A673 (cell line): ENCODE results near the gene MAST4. TPM values are rescaled to one million over a fixed set of nuclear protein-coding genes. Genes with fewer than 3 reads are reported as not detected.

Source experiments
- BruUV-seq: library from RNA; stranded (reverse); fragments of 400-500 nt; replicated peaks from 2 replicates; lab custom pipeline; 2021; lab: Mats Ljungman, UMichigan
- CTCF ChIA-PET: fragments of 300-600 bp; sonication (Branson Sonifier 250); formaldehyde crosslinking; loops from one replicate; lab custom pipeline; 2022; ENCODE audit warnings: antibody characterized with exemption; lab: Charles Lee
- POLR2A ChIA-PET: fragments of 300-600 bp; sonication (Branson Sonifier 250); formaldehyde crosslinking; loops from one replicate; lab custom pipeline; 2022; ENCODE audit warnings: antibody characterized with exemption; ENCODE audit not compliant: low non-redundant PET; lab: Charles Lee
- DNase-seq: peaks from one replicate; pipeline ENCODE4 v3.0.0-alpha.2; 2015; ENCODE audit warnings: low spot score
- H3K27ac ChIP-seq: fragments of 200-600 bp; sonication (generic); 2 replicates; pipeline ENCODE4 v1.5.1; 2016; ENCODE audit warnings: mixed run types, low read depth, mild to moderate bottlenecking, mixed read lengths, antibody characterized with exemption, low read length; ENCODE audit not compliant: poor library complexity, severe bottlenecking
- H3K27me3 ChIP-seq: fragments of 200-600 bp; sonication (generic); replicated peaks from 2 replicates; pipeline ENCODE4 v1.6.1; 2017; ENCODE audit warnings: mixed run types, low read depth, mild to moderate bottlenecking, mixed read lengths, antibody characterized with exemption, low read length; ENCODE audit not compliant: insufficient read depth, poor library complexity
- H3K36me3 ChIP-seq: fragments of 200-600 bp; sonication (generic); 2 replicates; pipeline ENCODE4 v1.6.1; 2016; ENCODE audit warnings: mixed run types, mild to moderate bottlenecking, mixed read lengths, antibody characterized with exemption, low read length; ENCODE audit not compliant: insufficient read depth, poor library complexity, severe bottlenecking
- H3K4me1 ChIP-seq: fragments of 200-600 bp; sonication (generic); 2 replicates; pipeline ENCODE4 v1.6.1; 2017; ENCODE audit warnings: mixed run types, mild to moderate bottlenecking, mixed read lengths, antibody characterized with exemption, low read length; ENCODE audit not compliant: insufficient read depth, poor library complexity, severe bottlenecking
- H3K4me3 ChIP-seq: fragments of 200-600 bp; sonication (generic); 2 replicates; pipeline ENCODE4 v1.5.1; 2016; ENCODE audit warnings: low read depth, mixed run types, mild to moderate bottlenecking, mixed read lengths, low read length; ENCODE audit not compliant: poor library complexity, severe bottlenecking
- H3K9me3 ChIP-seq: fragments of 200-600 bp; sonication (generic); 2 replicates; pipeline ENCODE4 v1.6.1; 2016; ENCODE audit warnings: mixed run types, low read depth, mild to moderate bottlenecking, mixed read lengths, antibody characterized with exemption, low read length; ENCODE audit not compliant: poor library complexity, severe bottlenecking
- EZH2 ChIP-seq: fragments of 200-600 bp; sonication (generic); IDR thresholded peaks from 2 replicates; pipeline ENCODE4 v1.6.1; 2017; ENCODE audit warnings: borderline replicate concordance, low read depth, mild to moderate bottlenecking, mixed read lengths, antibody characterized with exemption, low read length; ENCODE audit not compliant: poor library complexity, severe bottlenecking
- intact Hi-C: fragments of 100-400 bp; cut with micrococcal nuclease; formaldehyde crosslinking; loops from one replicate; pipeline ENCODE4 v1.10.0; 2022; ENCODE audit not compliant: unreplicated experiment
- total RNA-seq: library from RNA; stranded (reverse); gene quantifications from 2 replicates; pipeline ENCODE4 v1.2.3, GENCODE V29; 2021
- TF ChIP-seq, protein P1 (sequence below): fragments of 300-800, 200-600 bp; sonication (generic); conservative IDR thresholded peaks from 2 replicates; pipeline ENCODE4 v1.5.1; 2017; ENCODE audit warnings: low read depth, mild to moderate bottlenecking, antibody characterized with exemption, low read length, moderate library complexity, mixed read lengths

MAST4 gene
- total RNA-seq, 1 experiment from 2014 or later: 4.5 TPM

- H3K27ac ChIP-seq: no peak overlapping the region
- ChIA-PET CTCF (no interaction called here), POLR2A (no interaction called here)
- H3K4me3 ChIP-seq: no peak overlapping the region
- TF ChIP-seq EZH2: no peak
- TF ChIP-seq, protein P1, sequence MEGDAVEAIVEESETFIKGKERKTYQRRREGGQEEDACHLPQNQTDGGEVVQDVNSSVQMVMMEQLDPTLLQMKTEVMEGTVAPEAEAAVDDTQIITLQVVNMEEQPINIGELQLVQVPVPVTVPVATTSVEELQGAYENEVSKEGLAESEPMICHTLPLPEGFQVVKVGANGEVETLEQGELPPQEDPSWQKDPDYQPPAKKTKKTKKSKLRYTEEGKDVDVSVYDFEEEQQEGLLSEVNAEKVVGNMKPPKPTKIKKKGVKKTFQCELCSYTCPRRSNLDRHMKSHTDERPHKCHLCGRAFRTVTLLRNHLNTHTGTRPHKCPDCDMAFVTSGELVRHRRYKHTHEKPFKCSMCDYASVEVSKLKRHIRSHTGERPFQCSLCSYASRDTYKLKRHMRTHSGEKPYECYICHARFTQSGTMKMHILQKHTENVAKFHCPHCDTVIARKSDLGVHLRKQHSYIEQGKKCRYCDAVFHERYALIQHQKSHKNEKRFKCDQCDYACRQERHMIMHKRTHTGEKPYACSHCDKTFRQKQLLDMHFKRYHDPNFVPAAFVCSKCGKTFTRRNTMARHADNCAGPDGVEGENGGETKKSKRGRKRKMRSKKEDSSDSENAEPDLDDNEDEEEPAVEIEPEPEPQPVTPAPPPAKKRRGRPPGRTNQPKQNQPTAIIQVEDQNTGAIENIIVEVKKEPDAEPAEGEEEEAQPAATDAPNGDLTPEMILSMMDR: no peak
- no peaks in the 10 kb centered on the region for H3K9me3 ChIP-seq
- intact Hi-C loops: no loop called here
- no peaks in the 10 kb centered on the region for H3K4me1 ChIP-seq
- H3K36me3 ChIP-seq: no peaks in the 10 kb centered on the region
- H3K27me3 ChIP-seq: no peaks in the 10 kb centered on the region
- no peak for DNase-seq
- BruUV-seq: no TSS peak
These were observed 146.7 kb downstream of the MAST4 start for GRCh38 chr5:66742896-66743247.

- CTCF ChIA-PET: no interaction called here
- Histone ChIP-seq H3K4me1 (no peaks in the 10 kb centered on the region), H3K9me3 (no peaks in the 10 kb centered on the region), H3K36me3 (no peaks in the 10 kb centered on the region), H3K27ac (no peak overlapping the region), H3K4me3 (no peak overlapping the region), H3K27me3 (no peaks in the 10 kb centered on the region)
- no peak for DNase-seq
- BruUV-seq: no TSS peak
- TF ChIP-seq, protein P1: no peak
- TF ChIP-seq EZH2: no peak
- POLR2A ChIA-PET: no interaction called here
- intact Hi-C loops: no loop called here
These were observed 147.2 kb downstream of the MAST4 start for GRCh38 chr5:66743344-66743743.

DNA sequence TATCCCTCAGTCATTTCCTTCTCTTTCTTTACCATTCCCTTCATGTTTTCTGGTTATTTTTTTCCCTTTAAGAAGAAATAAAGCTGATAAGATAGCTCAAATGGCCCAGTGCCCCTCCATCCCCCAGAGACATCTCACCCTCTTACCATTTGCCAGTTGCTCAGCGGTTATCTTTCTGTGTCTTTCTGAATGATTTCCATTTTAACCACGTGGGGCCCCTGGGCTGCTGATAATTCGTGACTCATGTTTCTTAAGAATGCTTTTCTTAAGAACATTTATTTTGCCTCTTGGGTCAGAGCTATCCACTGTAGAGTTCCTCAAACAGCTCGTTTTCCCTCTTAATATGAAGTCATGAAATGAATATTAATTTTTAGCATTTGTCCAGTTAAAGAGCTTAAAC lies 147.8 kb downstream of the MAST4 start:
- H3K36me3 ChIP-seq: no peaks in the 10 kb centered on the region
- no peaks in the 10 kb centered on the region for H3K27me3 ChIP-seq
- peak; percentile 40 for DNase-seq
- POLR2A ChIA-PET: no interaction called here
- CTCF ChIA-PET: no interaction called here
- no peak overlapping the region for H3K27ac ChIP-seq
- no peaks in the 10 kb centered on the region for H3K9me3 ChIP-seq
- TF ChIP-seq, protein P1: no peak
- no peak for TF ChIP-seq EZH2
- H3K4me3 ChIP-seq: no peak overlapping the region
- BruUV-seq: no TSS peak
- H3K4me1 ChIP-seq: no peaks in the 10 kb centered on the region
- intact Hi-C loops: no loop called here
